Fibroblast of pulmonary artery (primary cell): ENCODE measurements around the gene PRSS1.

Experiments used
- DNase-seq: peaks from one replicate; pipeline ENCODE4 v3.0.0-alpha.2; 2010; ENCODE audit warnings: low read depth
- H3K4me3 ChIP-seq: replicated peaks from 2 replicates; pipeline ENCODE4 v1.5.1; 2011; ENCODE audit warnings: low read depth, mild to moderate bottlenecking, control low read depth, low read length, moderate library complexity
- TF ChIP-seq, protein P1 (sequence below): IDR thresholded peaks from 2 replicates; pipeline ENCODE4 v1.5.1; 2011; ENCODE audit warnings: mild to moderate bottlenecking, control low read depth, low read length, inconsistent platforms; ENCODE audit errors: missing control alignments

PRSS1 gene

DNA sequence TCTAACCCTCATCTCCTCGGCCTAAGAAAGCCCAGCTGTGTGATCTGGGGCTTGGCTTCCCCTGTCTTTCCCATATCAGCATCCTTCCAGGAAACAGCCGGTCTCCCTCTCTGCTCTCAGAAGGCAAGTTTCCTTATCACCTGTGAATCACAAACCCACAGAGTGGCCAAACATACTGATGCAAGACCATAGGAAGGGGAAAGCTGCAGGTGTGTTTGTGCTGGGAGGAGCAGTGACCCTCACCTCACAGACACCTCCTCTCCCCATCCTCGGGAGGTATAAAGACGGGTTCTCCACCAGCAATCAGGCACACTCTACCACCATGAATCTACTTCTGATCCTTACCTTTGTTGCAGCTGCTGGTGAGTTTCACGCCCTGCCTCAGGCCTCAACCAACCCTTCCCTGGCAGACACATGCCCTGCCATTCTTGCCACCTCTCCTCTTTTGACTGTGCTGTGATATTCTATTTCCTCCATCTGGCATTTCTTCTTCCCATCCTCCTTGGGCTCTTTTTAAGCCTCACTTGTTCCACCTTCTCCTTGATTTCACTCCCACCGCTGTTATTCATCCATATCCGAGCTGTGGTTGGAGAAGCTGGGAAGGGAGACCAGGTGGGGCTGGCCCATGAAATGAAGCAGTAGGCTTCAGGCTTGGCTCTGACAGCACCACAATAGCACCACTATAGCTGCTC, 21.5 kb downstream of the PRSS1 start, which contains the start of gene PRSS2:
Gene PRSS2 (plus strand): TSS at position 310 of the 692 bp plus-strand sequence. CDS start 13 bp downstream, at position 323.
- no peak within 1 kb of the TSS for H3K4me3 ChIP-seq
- TF ChIP-seq, protein P1, sequence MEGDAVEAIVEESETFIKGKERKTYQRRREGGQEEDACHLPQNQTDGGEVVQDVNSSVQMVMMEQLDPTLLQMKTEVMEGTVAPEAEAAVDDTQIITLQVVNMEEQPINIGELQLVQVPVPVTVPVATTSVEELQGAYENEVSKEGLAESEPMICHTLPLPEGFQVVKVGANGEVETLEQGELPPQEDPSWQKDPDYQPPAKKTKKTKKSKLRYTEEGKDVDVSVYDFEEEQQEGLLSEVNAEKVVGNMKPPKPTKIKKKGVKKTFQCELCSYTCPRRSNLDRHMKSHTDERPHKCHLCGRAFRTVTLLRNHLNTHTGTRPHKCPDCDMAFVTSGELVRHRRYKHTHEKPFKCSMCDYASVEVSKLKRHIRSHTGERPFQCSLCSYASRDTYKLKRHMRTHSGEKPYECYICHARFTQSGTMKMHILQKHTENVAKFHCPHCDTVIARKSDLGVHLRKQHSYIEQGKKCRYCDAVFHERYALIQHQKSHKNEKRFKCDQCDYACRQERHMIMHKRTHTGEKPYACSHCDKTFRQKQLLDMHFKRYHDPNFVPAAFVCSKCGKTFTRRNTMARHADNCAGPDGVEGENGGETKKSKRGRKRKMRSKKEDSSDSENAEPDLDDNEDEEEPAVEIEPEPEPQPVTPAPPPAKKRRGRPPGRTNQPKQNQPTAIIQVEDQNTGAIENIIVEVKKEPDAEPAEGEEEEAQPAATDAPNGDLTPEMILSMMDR = no peak
- no peak for DNase-seq

DNA sequence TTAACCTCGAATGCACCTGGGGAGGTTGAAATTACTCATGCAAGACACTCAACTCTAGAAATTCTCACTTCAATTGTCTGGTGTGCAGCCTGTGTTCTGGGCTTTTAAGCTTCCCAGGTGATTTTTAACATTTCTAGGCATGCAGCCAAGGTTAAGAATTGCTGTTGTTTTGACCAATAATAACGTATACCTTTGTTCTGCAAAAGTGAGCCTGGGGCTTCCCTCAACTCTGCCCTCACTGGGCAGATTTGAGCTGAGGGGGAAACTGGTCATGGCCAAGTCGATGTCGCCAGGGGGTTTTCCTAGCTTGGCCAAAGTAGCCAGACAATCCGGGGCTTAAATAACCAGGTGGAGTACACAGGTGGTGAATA, 22.1 kb downstream of the PRSS1 start:
- TF ChIP-seq, protein P1 = no peak

DNA sequence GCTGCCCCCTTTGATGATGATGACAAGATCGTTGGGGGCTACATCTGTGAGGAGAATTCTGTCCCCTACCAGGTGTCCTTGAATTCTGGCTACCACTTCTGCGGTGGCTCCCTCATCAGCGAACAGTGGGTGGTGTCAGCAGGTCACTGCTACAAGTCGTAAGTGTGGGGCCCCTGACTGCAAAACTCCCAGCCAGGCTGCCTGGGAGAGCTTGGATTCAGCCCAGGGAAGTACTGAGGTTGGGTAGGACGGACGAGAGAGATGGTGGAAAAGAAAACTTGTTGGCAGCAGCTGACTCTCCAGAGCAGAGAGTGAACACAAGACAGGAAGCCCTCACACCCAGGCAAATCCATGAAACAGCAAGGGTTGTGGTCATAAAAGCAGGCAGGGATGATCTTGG, 22.8 kb downstream of the PRSS1 start:
- H3K4me3 ChIP-seq = no peak overlapping the region
- DNase-seq = no peak
- TF ChIP-seq, protein P1 = no peak

More for the DNA sequence above, 22.1 kb downstream of the PRSS1 start:
- DNase-seq = no peak
- H3K4me3 ChIP-seq = no peak overlapping the region

DNA sequence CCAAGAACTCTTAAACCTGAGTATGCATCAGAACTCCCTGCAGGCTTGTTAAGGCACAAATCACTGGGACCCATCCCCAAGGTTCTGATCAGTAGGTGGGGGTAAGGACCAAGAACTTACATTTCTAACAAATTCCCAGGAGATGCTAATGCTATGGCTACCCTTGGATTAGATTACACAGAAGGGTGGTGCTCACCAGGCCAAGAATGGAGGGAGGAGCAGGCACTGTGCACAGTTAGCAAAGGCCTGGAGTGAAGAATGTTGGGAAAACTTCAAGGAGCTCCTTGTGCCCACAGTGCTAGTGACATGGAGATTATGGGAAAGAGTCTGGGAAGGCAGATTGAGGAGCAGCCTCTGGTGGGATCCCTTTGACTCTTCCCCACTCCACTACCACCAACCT, 23.4 kb downstream of the PRSS1 start:
- no peak overlapping the region for H3K4me3 ChIP-seq
- DNase-seq = no peak
- TF ChIP-seq, protein P1 = no peak

DNA sequence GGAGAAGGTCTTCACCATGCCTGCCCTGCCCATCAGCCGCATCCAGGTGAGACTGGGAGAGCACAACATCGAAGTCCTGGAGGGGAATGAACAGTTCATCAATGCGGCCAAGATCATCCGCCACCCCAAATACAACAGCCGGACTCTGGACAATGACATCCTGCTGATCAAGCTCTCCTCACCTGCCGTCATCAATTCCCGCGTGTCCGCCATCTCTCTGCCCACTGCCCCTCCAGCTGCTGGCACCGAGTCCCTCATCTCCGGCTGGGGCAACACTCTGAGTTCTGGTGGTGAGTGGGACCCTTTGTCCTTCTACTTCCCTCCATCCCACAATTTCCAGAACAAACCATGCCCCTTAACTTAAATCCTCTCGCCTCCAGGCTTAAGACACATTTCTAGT, 24.0 kb downstream of the PRSS1 start:
- TF ChIP-seq, protein P1 = no peak
- DNase-seq = no peak
- no peak overlapping the region for H3K4me3 ChIP-seq

DNA sequence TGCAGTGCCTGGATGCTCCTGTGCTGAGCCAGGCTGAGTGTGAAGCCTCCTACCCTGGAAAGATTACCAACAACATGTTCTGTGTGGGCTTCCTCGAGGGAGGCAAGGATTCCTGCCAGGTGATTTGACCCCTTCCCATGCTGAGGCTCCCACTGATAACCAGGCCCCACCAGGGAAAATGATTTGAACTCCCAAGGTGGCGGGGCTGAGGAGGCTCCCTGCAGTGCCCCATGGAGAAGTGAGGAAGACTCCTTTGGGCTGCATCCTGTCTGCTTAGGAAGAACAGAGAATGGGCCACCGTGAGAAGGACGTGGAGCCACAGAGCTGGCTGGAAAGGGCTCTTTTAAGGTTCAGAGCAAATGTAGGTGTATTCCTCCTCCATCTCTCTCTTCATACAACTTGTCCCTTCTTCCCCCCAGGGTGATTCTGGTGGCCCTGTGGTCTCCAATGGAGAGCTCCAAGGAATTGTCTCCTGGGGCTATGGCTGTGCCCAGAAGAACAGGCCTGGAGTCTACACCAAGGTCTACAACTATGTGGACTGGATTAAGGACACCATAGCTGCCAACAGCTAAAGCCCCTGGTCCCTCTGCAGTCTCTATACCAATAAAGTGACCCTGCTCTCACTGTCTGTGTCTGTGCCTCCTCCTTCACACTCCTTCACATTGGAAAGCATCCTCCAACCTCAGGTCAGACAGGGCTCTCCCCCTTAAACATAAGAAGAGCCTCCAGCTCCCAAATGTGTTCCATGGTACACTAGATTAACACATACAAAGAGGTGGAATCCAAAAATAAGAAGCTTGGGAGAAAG, 24.9 kb downstream of the PRSS1 start:
- TF ChIP-seq, protein P1 = no peak
- no peak for DNase-seq
- H3K4me3 ChIP-seq = no peak overlapping the region
